ENCODE measurements around the gene QRICH1.

Gene QRICH1

DNA sequence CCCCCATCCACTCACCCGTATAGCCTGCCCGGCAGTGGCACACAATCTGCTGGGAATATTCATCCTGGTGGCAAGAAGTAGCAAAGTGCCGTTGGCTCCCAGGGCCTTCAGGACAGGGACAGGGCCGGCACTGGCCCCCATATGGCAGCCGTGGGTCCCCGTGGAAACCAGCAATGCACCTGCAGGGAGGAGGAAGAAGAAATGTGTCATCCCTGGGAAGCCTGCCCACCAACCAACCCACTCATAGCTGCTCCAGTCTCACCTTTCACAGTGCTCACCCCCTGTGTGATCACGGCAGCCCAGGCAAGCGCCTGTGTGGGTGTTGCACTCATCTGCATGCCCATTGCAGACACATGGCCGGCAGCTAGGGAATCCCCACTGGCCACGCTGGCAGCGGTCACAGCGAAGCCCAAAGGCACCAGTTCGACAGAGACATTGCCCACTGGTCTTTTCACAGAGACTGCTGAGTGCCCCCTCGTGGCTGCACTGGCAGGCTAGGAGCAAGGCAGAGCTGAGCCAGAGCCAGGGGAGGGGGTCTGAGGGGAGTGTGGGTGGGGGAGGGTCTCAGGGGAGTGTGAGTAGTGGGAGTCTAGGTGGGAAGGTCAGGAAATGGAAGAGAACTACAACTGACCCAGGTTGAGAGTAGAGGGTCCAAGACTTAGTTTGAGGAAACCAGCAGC lies 31.3 kb upstream of the QRICH1 start:
- peak; percentile 62 for TF ChIP-seq CTCF (IDR thresholded peaks at IDR 0.05; ENCODE audit: insufficient read depth, low read length, poor library complexity, severe bottlenecking)
- no peaks in the 10 kb centered on the region for H3K36me3 ChIP-seq (ENCODE audit: control insufficient read depth, insufficient read depth, low read length)
- no peaks in the 10 kb centered on the region for H3K27me3 ChIP-seq (replicated peaks; ENCODE audit: control insufficient read depth, insufficient read depth, low read length)
- H3K4me3 ChIP-seq (replicated peaks; ENCODE audit: low read depth, low read length) = no peak overlapping the region
- DNase-seq (ENCODE audit: extremely low read depth, insufficient read length) = no peak

GRCh38 chr3:49124203-49124602 lies 30.3 kb upstream of the QRICH1 start:
- DNase-seq (ENCODE audit: extremely low read depth, insufficient read length) = no peak
- Histone ChIP-seq H3K4me3 (replicated peaks; ENCODE audit: low read depth, low read length) (no peak overlapping the region), H3K27me3 (replicated peaks; ENCODE audit: control insufficient read depth, insufficient read depth, low read length) (no peaks in the 10 kb centered on the region), H3K36me3 (ENCODE audit: control insufficient read depth, insufficient read depth, low read length) (no peaks in the 10 kb centered on the region)
- TF ChIP-seq CTCF (IDR thresholded peaks at IDR 0.05; ENCODE audit: insufficient read depth, low read length, poor library complexity, severe bottlenecking) = no peak

- no peak for DNase-seq (ENCODE audit: extremely low read depth, insufficient read length)
- Histone ChIP-seq H3K36me3 (ENCODE audit: control insufficient read depth, insufficient read depth, low read length) (no peaks in the 10 kb centered on the region), H3K27me3 (replicated peaks; ENCODE audit: control insufficient read depth, insufficient read depth, low read length) (no peaks in the 10 kb centered on the region), H3K4me3 (replicated peaks; ENCODE audit: low read depth, low read length) (no peak overlapping the region)
- TF ChIP-seq CTCF (IDR thresholded peaks at IDR 0.05; ENCODE audit: insufficient read depth, low read length, poor library complexity, severe bottlenecking) = no peak
Observed at GRCh38 chr3:49123687-49124086, 29.8 kb upstream of the QRICH1 start.

DNA sequence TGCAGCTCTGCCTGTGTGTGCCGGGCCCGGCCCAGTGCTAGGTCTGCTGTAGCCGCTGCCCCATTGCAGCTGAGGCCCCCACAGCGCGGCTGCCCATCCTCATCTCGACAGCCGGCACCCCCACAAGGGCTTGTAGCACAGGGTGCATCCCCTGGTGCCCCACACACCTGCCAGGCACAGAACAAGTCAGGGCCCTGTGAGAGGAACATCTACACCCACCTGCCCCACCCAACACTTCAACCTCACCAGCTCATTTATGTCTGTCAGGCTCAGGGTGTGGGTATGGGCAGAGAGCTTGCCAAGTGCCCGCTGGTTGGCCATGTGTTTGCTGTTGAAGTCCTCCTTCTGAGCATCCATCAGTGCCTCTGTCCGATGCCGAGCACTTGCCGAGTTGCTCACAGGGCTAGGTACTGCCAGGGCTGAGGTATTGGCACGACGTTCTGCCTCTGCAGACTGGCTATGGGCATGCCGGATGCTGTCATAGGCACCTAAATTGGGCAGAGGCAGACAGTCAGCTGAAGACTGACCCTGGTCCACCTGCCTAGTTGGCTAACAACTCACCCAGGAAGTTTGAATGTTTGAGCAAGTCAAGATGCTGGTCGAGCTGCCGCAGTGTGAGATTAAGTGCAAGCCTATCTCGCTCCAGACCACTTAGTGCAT lies 29.1 kb upstream of the QRICH1 start:
- Histone ChIP-seq H3K4me3 (replicated peaks; ENCODE audit: low read depth, low read length) (no peak overlapping the region), H3K27me3 (replicated peaks; ENCODE audit: control insufficient read depth, insufficient read depth, low read length) (no peaks in the 10 kb centered on the region), H3K36me3 (ENCODE audit: control insufficient read depth, insufficient read depth, low read length) (no peaks in the 10 kb centered on the region; the same call in 1 of the 2 replicates)
- no peak for DNase-seq (ENCODE audit: extremely low read depth, insufficient read length)
- no peak for TF ChIP-seq CTCF (IDR thresholded peaks at IDR 0.05; ENCODE audit: insufficient read depth, low read length, poor library complexity, severe bottlenecking)

GRCh38 chr3:49122451-49122850 lies 28.6 kb upstream of the QRICH1 start:
- Histone ChIP-seq H3K27me3 (replicated peaks; ENCODE audit: control insufficient read depth, insufficient read depth, low read length) (no peaks in the 10 kb centered on the region), H3K36me3 (ENCODE audit: control insufficient read depth, insufficient read depth, low read length) (peaks cover 3% of the 10 kb centered on the region; the same call in 1 of the 2 replicates), H3K4me3 (replicated peaks; ENCODE audit: low read depth, low read length) (no peak overlapping the region)
- DNase-seq (ENCODE audit: extremely low read depth, insufficient read length) = no peak
- TF ChIP-seq CTCF (IDR thresholded peaks at IDR 0.05; ENCODE audit: insufficient read depth, low read length, poor library complexity, severe bottlenecking) = no peak

Data from GM06990 (cell line).